ENCODE data around the gene KRTAP10-12. TPM values are rescaled to one million over a fixed set of nuclear protein-coding genes. Genes with fewer than 3 reads are reported as not detected.

KRTAP10-12 gene
- total RNA-seq, 1 donor, result not detected

GRCh38 chr21:44702973-44703730 lies 6.2 kb downstream of the KRTAP10-12 start:
- peak; percentile 79 for DNase-seq (ENCODE audit: insufficient read length, low spot score, missing footprints)
- Histone ChIP-seq H3K79me2 (ENCODE audit: insufficient read depth, low read length) (no peaks in the 10 kb centered on the region), H3K36me3 (ENCODE audit: insufficient read depth, low read length) (no peaks in the 10 kb centered on the region), H3K4me2 (ENCODE audit: insufficient read depth, low read length) (no peak overlapping the region), H2AFZ (ENCODE audit: low read length) (no peak overlapping the region), H3K9me3 (ENCODE audit: low read depth, low read length) (no peaks in the 10 kb centered on the region), H3K4me1 (ENCODE audit: insufficient read depth, low read length) (no peaks in the 10 kb centered on the region), H4K20me1 (ENCODE audit: insufficient read depth, low read length) (no peaks in the 10 kb centered on the region), H3K4me3 (ENCODE audit: insufficient read depth, low read length) (no peak overlapping the region), H3K27ac (ENCODE audit: low read depth, low read length) (no peak overlapping the region), H3K27me3 (ENCODE audit: insufficient read depth, low read length) (peaks cover 62% of the 10 kb centered on the region)
- TF ChIP-seq CTCF (IDR thresholded peaks at IDR 0.05; ENCODE audit: extremely low read depth, low read depth, low read length), result no peak

GRCh38 chr21:44703731-44704635 lies 7.0 kb downstream of the KRTAP10-12 start:
- Histone ChIP-seq H3K36me3 (ENCODE audit: insufficient read depth, low read length) (no peaks in the 10 kb centered on the region), H3K4me3 (ENCODE audit: insufficient read depth, low read length) (no peak overlapping the region), H3K9me3 (ENCODE audit: low read depth, low read length) (no peaks in the 10 kb centered on the region), H2AFZ (ENCODE audit: low read length) (no peak overlapping the region), H3K27ac (ENCODE audit: low read depth, low read length) (no peak overlapping the region), H3K27me3 (ENCODE audit: insufficient read depth, low read length) (peaks cover 63% of the 10 kb centered on the region), H3K79me2 (ENCODE audit: insufficient read depth, low read length) (no peaks in the 10 kb centered on the region), H4K20me1 (ENCODE audit: insufficient read depth, low read length) (no peaks in the 10 kb centered on the region), H3K4me2 (ENCODE audit: insufficient read depth, low read length) (no peak overlapping the region), H3K4me1 (ENCODE audit: insufficient read depth, low read length) (no peaks in the 10 kb centered on the region)
- peak; percentile 73 for DNase-seq (ENCODE audit: insufficient read length, low spot score, missing footprints)
- TF ChIP-seq CTCF (IDR thresholded peaks at IDR 0.05; ENCODE audit: extremely low read depth, low read depth, low read length), result no peak

GRCh38 chr21:44704636-44705001 lies 7.6 kb downstream of the KRTAP10-12 start:
- Histone ChIP-seq H3K27me3 (ENCODE audit: insufficient read depth, low read length) (peaks cover 66% of the 10 kb centered on the region), H3K4me1 (ENCODE audit: insufficient read depth, low read length) (no peaks in the 10 kb centered on the region), H3K4me3 (ENCODE audit: insufficient read depth, low read length) (no peak overlapping the region), H3K4me2 (ENCODE audit: insufficient read depth, low read length) (no peak overlapping the region), H2AFZ (ENCODE audit: low read length) (no peak overlapping the region), H3K79me2 (ENCODE audit: insufficient read depth, low read length) (no peaks in the 10 kb centered on the region), H4K20me1 (ENCODE audit: insufficient read depth, low read length) (no peaks in the 10 kb centered on the region), H3K9me3 (ENCODE audit: low read depth, low read length) (no peaks in the 10 kb centered on the region), H3K27ac (ENCODE audit: low read depth, low read length) (no peak overlapping the region), H3K36me3 (ENCODE audit: insufficient read depth, low read length) (no peaks in the 10 kb centered on the region)
- TF ChIP-seq CTCF (IDR thresholded peaks at IDR 0.05; ENCODE audit: extremely low read depth, low read depth, low read length), result no peak
- peak; percentile 57 for DNase-seq (ENCODE audit: insufficient read length, low spot score, missing footprints)
